Measurements from ENCODE around the gene ARL9.

Gene ARL9

GRCh38 chr4:56537147-56537546, 31.6 kb downstream of the ARL9 start:
- no peaks in the 10 kb centered on the region for H3K36me3 ChIP-seq (ENCODE audit: control insufficient read depth, insufficient read depth, low read length)
- no peaks in the 10 kb centered on the region for H3K9me3 ChIP-seq (ENCODE audit: control insufficient read depth, insufficient read depth, low read length)
- H3K9ac ChIP-seq (ENCODE audit: low read depth, low read length): no peak overlapping the region
- no peaks in the 10 kb centered on the region for H3K4me1 ChIP-seq (ENCODE audit: control insufficient read depth, insufficient read depth, low read length)
- no peak overlapping the region for H3K4me3 ChIP-seq (ENCODE audit: low read depth, low read length)
- peaks cover 26% of the 10 kb centered on the region for H3K27me3 ChIP-seq (ENCODE audit: control insufficient read depth, insufficient read depth, low read length)

GRCh38 chr4:56540826-56541225, 35.2 kb downstream of the ARL9 start:
- no peak overlapping the region for H3K9ac ChIP-seq (ENCODE audit: low read depth, low read length)
- no peaks in the 10 kb centered on the region for H3K4me1 ChIP-seq (ENCODE audit: control insufficient read depth, insufficient read depth, low read length)
- no peaks in the 10 kb centered on the region for H3K9me3 ChIP-seq (ENCODE audit: control insufficient read depth, insufficient read depth, low read length)

GRCh38 chr4:56544573-56545131, 39.1 kb downstream of the ARL9 start:
- Histone ChIP-seq H3K27me3 (ENCODE audit: control insufficient read depth, insufficient read depth, low read length) (peaks cover 6% of the 10 kb centered on the region), H3K4me3 (ENCODE audit: low read depth, low read length) (peak overlapping the region; percentile 58), H3K36me3 (ENCODE audit: control insufficient read depth, insufficient read depth, low read length) (no peaks in the 10 kb centered on the region), H3K9me3 (ENCODE audit: control insufficient read depth, insufficient read depth, low read length) (no peaks in the 10 kb centered on the region), H3K4me1 (ENCODE audit: control insufficient read depth, insufficient read depth, low read length) (no peaks in the 10 kb centered on the region), H3K9ac (ENCODE audit: low read depth, low read length) (no peak overlapping the region)

More at GRCh38 chr4:56540826-56541225, 35.2 kb downstream of the ARL9 start:
- Histone ChIP-seq H3K36me3 (ENCODE audit: control insufficient read depth, insufficient read depth, low read length) (no peaks in the 10 kb centered on the region), H3K4me3 (ENCODE audit: low read depth, low read length) (no peak overlapping the region), H3K27me3 (ENCODE audit: control insufficient read depth, insufficient read depth, low read length) (peaks cover 6% of the 10 kb centered on the region)

DNA sequence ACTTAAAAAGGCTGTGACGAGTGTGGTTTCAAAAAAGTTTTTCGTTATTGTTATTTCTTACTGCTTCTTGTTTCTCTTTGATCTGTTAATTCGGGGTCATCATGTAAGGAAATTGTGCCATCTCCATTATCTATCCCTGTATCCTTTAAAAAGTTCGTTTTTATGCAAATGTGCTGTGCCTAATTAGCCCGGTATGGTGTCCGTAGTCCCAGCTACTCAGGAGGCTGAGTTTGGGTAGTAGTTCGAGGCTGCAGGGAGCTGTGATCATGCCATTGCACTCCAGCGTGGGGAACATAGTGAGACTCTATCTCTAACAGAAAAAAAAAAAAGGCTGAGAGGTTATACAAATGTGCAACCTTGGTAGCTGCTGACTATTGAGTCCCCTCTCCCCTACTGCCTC, 45.1 kb downstream of the ARL9 start:
- Histone ChIP-seq H3K4me3 (ENCODE audit: low read depth, low read length) (no peak overlapping the region), H3K36me3 (ENCODE audit: control insufficient read depth, insufficient read depth, low read length) (no peaks in the 10 kb centered on the region), H3K9me3 (ENCODE audit: control insufficient read depth, insufficient read depth, low read length) (no peaks in the 10 kb centered on the region), H3K9ac (ENCODE audit: low read depth, low read length) (no peak overlapping the region), H3K4me1 (ENCODE audit: control insufficient read depth, insufficient read depth, low read length) (no peaks in the 10 kb centered on the region), H3K27me3 (ENCODE audit: control insufficient read depth, insufficient read depth, low read length) (no peaks in the 10 kb centered on the region)

DNA sequence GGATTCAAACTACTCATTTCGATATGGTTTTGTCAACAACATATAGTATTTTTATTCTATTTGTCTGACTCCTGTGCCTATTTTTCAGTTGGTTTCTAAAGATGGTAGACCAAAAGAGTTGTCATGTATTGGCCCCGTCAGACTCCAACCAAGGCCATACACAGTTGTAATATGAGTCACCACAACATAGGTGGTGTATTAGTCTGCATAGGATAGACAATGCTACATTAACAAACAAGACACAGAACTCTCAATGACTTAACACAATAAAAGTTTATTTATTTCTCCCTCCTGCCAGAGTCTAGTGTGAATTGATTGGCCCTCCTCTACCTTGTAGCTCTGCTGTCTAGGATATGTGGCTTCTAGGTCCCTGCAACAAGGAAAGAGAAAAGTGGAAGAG, 45.9 kb downstream of the ARL9 start:
- no peaks in the 10 kb centered on the region for H3K9me3 ChIP-seq (ENCODE audit: control insufficient read depth, insufficient read depth, low read length)
- no peaks in the 10 kb centered on the region for H3K36me3 ChIP-seq (ENCODE audit: control insufficient read depth, insufficient read depth, low read length)
- no peaks in the 10 kb centered on the region for H3K27me3 ChIP-seq (ENCODE audit: control insufficient read depth, insufficient read depth, low read length)
- no peak overlapping the region for H3K4me3 ChIP-seq (ENCODE audit: low read depth, low read length)
- no peak overlapping the region for H3K9ac ChIP-seq (ENCODE audit: low read depth, low read length)
- no peaks in the 10 kb centered on the region for H3K4me1 ChIP-seq (ENCODE audit: control insufficient read depth, insufficient read depth, low read length)

DNA sequence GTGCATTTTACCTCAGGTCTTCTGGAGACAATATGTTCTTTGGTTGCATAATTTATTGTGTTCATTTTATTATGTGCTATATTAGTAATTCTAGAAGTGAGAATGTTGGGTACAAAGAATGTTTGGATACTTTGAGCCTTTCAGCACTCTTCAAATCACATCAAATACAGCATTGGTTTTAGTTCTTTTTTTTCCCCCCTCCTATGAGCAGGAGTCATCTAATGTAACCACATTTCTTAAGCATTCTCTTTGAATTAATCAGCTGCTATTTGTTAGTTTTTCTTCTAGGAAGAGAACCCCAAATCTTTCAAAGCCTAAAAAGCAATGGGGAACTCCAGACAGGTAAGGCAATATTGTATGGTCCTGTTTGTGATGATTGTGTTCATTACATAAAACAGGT, 46.7 kb downstream of the ARL9 start:
- Histone ChIP-seq H3K36me3 (ENCODE audit: control insufficient read depth, insufficient read depth, low read length) (no peaks in the 10 kb centered on the region), H3K9ac (ENCODE audit: low read depth, low read length) (no peak overlapping the region), H3K4me3 (ENCODE audit: low read depth, low read length) (no peak overlapping the region), H3K4me1 (ENCODE audit: control insufficient read depth, insufficient read depth, low read length) (no peaks in the 10 kb centered on the region), H3K27me3 (ENCODE audit: control insufficient read depth, insufficient read depth, low read length) (no peaks in the 10 kb centered on the region), H3K9me3 (ENCODE audit: control insufficient read depth, insufficient read depth, low read length) (no peaks in the 10 kb centered on the region)

GRCh38 chr4:56570041-56570440, 64.5 kb downstream of the ARL9 start:
- no peak overlapping the region for H3K4me3 ChIP-seq (ENCODE audit: low read depth, low read length)
- no peaks in the 10 kb centered on the region for H3K4me1 ChIP-seq (ENCODE audit: control insufficient read depth, insufficient read depth, low read length)
- H3K9me3 ChIP-seq (ENCODE audit: control insufficient read depth, insufficient read depth, low read length): no peaks in the 10 kb centered on the region
- H3K36me3 ChIP-seq (ENCODE audit: control insufficient read depth, insufficient read depth, low read length): no peaks in the 10 kb centered on the region
- H3K27me3 ChIP-seq (ENCODE audit: control insufficient read depth, insufficient read depth, low read length): no peaks in the 10 kb centered on the region
- no peak overlapping the region for H3K9ac ChIP-seq (ENCODE audit: low read depth, low read length)
